K562 (cell line): ENCODE results near the gene P4HB. TPM values are rescaled to one million over a fixed set of nuclear protein-coding genes. Genes with fewer than 3 reads are reported as not detected.

ENCODE experiments used
- ARID4B ChIP-seq: sonication (generic); formaldehyde crosslinking; IDR thresholded peaks from 2 replicates; pipeline ENCODE4 v1.8.0; 2022; ENCODE audit warnings: mild to moderate bottlenecking, missing genetic modification reagents
- CREM ChIP-seq: IDR thresholded peaks from 2 replicates; pipeline ENCODE4 v1.6.1; 2014; ENCODE audit warnings: antibody characterized with exemption, low read depth
- CTBP1 ChIP-seq: fragments of 450-650 bp; IDR thresholded peaks from 2 replicates; pipeline ENCODE4 v1.6.1; 2016; ENCODE audit warnings: borderline replicate concordance
- DDX20 ChIP-seq: fragments of 450-650 bp; IDR thresholded peaks from 2 replicates; pipeline ENCODE4 v1.6.1; 2016; ENCODE audit warnings: missing genetic modification characterization, low read depth, mild to moderate bottlenecking, missing compliant biosample characterization, moderate library complexity
- DIDO1 ChIP-seq: fragments of 450-650 bp; IDR thresholded peaks from 2 replicates; pipeline ENCODE4 v1.6.1; 2016; ENCODE audit warnings: low read depth, missing biosample characterization, missing genetic modification characterization
- ETV5 ChIP-seq: sonication (generic); formaldehyde crosslinking; IDR thresholded peaks from 2 replicates; pipeline ENCODE4 v1.4.0; 2020; ENCODE audit warnings: low read depth, mild to moderate bottlenecking, missing genetic modification reagents
- FOXM1 ChIP-seq, 2 experiments: fragments of 450-650 bp in 1 of 2; sonication (generic) in 1 of 2; formaldehyde crosslinking in 1 of 2; IDR thresholded peaks; 2 replicates each; pipeline versions ENCODE4 v1.6.1 to v1.9.0; 2017 to 2022; ENCODE audit warnings: low read depth in 2 of 2, mild to moderate bottlenecking in 2 of 2, missing genetic modification reagents in 1 of 2, moderate library complexity in 1 of 2
- HINFP ChIP-seq: fragments of 450-650 bp; conservative IDR thresholded peaks from 2 replicates; pipeline ENCODE4 v1.6.1; 2016; ENCODE audit warnings: missing genetic modification characterization, low read depth, mild to moderate bottlenecking, control low read depth, missing compliant biosample characterization
- HMBOX1 ChIP-seq: sonication (generic); IDR thresholded peaks from 2 replicates; pipeline ENCODE4 v1.6.1; 2016
- NCOA6 ChIP-seq: fragments of 450-650 bp; IDR thresholded peaks from 2 replicates; pipeline ENCODE4 v1.6.1; 2017; ENCODE audit warnings: mild to moderate bottlenecking
- POLR2G ChIP-seq: fragments of 200-400 bp; formaldehyde crosslinking; IDR thresholded peaks from 2 replicates; pipeline ENCODE4 v1.6.1; 2017; ENCODE audit warnings: low read depth, mild to moderate bottlenecking, antibody characterized with exemption, low read length, moderate library complexity
- PTBP1 ChIP-seq: fragments of 200-400 bp; formaldehyde crosslinking; IDR thresholded peaks from 2 replicates; pipeline ENCODE4 v1.6.1; 2017; ENCODE audit warnings: low read depth, low read length
- STAT5B ChIP-seq: fragments of 250-450 bp; sonication (Bioruptor Pico); IDR thresholded peaks from 2 replicates; pipeline ENCODE4 v1.8.0; 2021; ENCODE audit warnings: mild to moderate bottlenecking, inconsistent platforms
- ZBED1 ChIP-seq: IDR thresholded peaks from 2 replicates; pipeline ENCODE4 v1.6.1; 2014
- ZBTB1 ChIP-seq: sonication (generic); formaldehyde crosslinking; IDR thresholded peaks from 2 replicates; pipeline ENCODE4 v1.8.1; 2023; ENCODE audit warnings: missing genetic modification reagents, low read depth, mild to moderate bottlenecking, borderline replicate concordance
- ZNF282 ChIP-seq: sonication (generic); formaldehyde crosslinking; IDR thresholded peaks from 2 replicates; pipeline ENCODE4 v1.8.1; 2023; ENCODE audit warnings: missing genetic modification reagents
- ZNF830 ChIP-seq: fragments of 250-450 bp; sonication (Bioruptor Pico); IDR thresholded peaks from 2 replicates; pipeline ENCODE4 v1.5.0; 2021; ENCODE audit warnings: mild to moderate bottlenecking
- polyA plus RNA-seq, 8 experiments: library from polyadenylated mRNA; depleted of rRNA in 4 of 8; stranded (reverse) in 5 of 8; unstranded in 3 of 8; fragments of >200 nt; fragmentation: Nextera tagmentation in 2 of 8; fragmentation: Illumina TruSeq in 1 of 8; extraction: Ambion mirVana in 2 of 8; extraction: Trizol in 1 of 8; gene quantifications; 2 replicates each; pipeline versions ENCODE4 v1.2.1 to v1.2.3, GENCODE V29; 2011 to 2014; ENCODE audit warnings: inconsistent platforms in 1 of 8, missing spikeins in 1 of 8
- total RNA-seq, 7 experiments: library from RNA; depleted of rRNA in 6 of 7; stranded (reverse); fragments of >200 nt in 6 of 7; fragmentation: Illumina TruSeq in 2 of 7; extraction: Trizol in 2 of 7; gene quantifications; 2 replicates each; pipeline versions ENCODE4 v1.2.1 to v1.2.3, GENCODE V29; 2011 to 2021; ENCODE audit warnings: low replicate concordance in 1 of 7
- TF ChIP-seq, protein P1 (sequence below): fragments of 450-650 bp; IDR thresholded peaks from 2 replicates; pipeline ENCODE4 v1.6.1; 2016

P4HB gene
- total and polyA plus RNA-seq, 9 of the 15 experiments (the other 6 are each of a cell fraction or from before 2014, with no cell fraction given) = 4.4 to 645 (median 325) TPM

DNA sequence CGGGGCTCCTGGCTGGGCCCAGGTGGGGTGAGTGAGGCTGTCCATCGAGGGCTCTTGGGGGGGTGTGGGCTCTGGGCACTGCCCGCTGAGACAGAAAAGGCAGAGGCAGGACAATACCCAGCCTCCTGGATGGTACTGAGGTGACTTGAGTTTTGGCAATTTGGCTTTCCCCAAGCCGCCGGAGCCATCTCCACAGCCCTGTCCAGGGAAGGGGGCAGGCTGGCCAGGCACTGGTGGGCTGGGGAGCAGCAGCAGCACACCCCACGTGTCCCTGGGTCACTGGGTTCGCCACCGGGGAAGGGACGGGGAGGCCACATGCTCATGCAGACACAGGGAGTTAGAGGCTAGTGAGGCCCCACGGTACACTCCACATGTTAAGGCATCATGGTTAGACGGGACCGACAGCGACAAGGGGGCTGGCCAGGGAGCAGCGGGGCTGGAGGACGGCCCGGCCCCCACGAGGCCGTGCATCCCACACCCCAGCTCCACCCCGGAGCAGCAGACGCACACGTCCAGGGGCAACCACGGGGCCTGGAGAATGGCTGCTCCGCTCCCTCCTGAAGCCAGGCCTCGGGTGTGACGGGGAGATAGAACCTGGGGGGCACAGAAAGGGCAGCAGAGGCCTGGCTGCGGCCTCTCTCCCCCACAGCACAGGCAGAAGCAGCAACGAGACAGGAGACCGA is 7.8 kb upstream of the P4HB start (continued):
- peak; percentile 87 for TF ChIP-seq ARID4B (CRISPR knock-in tag)
- TF ChIP-seq STAT5B (CRISPR knock-in tag) = no peak
- no peak for TF ChIP-seq ZNF282 (CRISPR knock-in tag)
- peak; percentile 15; the same call in 1 of the 2 replicates for TF ChIP-seq CTBP1
- no peak for TF ChIP-seq NCOA6
- TF ChIP-seq DDX20 (tag) = no peak
- 0 out of 2 replicates have a peak, but pooled peaks have one; percentile 13 for TF ChIP-seq ETV5 (CRISPR knock-in tag)
- peak; percentile 59; the same call in 1 of the 2 replicates for TF ChIP-seq ZNF830 (CRISPR knock-in tag)
- no peak for TF ChIP-seq ZBED1
- TF ChIP-seq POLR2G = peak; percentile 77
- peak; percentile 30; the same call in 1 of the 2 replicates for TF ChIP-seq ZBTB1
- no peak for TF ChIP-seq CREM
- TF ChIP-seq HINFP = no peak
- peak; percentile 90; the same call in 1 of the 2 replicates for TF ChIP-seq PTBP1
- TF ChIP-seq DIDO1 (tag) = no peak
- TF ChIP-seq HMBOX1 = no peak
- TF ChIP-seq FOXM1 (IDR thresholded peaks at IDR 0.05; ENCODE audit: low read depth) = no peak
- TF ChIP-seq FOXM1 (CRISPR knock-in tag; IDR thresholded peaks at IDR 0.05; ENCODE audit: low read depth) = 0 out of 2 replicates have a peak, but pooled peaks have one; percentile 14
- TF ChIP-seq, protein P1, sequence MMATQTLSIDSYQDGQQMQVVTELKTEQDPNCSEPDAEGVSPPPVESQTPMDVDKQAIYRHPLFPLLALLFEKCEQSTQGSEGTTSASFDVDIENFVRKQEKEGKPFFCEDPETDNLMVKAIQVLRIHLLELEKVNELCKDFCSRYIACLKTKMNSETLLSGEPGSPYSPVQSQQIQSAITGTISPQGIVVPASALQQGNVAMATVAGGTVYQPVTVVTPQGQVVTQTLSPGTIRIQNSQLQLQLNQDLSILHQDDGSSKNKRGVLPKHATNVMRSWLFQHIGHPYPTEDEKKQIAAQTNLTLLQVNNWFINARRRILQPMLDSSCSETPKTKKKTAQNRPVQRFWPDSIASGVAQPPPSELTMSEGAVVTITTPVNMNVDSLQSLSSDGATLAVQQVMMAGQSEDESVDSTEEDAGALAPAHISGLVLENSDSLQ = no peak
